BLaER1 (cell line): ENCODE measurements around the gene EEF1E1.

Source experiments
- H3K27ac ChIP-seq: shearing (Covaris generic); formaldehyde crosslinking; 2 replicates; pipeline ENCODE4 v1.8.1; 2022
- H3K27me3 ChIP-seq: shearing (Covaris generic); formaldehyde crosslinking; 2 replicates; pipeline ENCODE4 v1.8.1; 2022
- H3K36me3 ChIP-seq: shearing (Covaris generic); formaldehyde crosslinking; 2 replicates; pipeline ENCODE4 v1.8.1; 2022
- H3K4me1 ChIP-seq: shearing (Covaris generic); formaldehyde crosslinking; 2 replicates; pipeline ENCODE4 v1.8.1; 2022
- H3K4me2 ChIP-seq: shearing (Covaris generic); formaldehyde crosslinking; 2 replicates; pipeline ENCODE4 v1.8.1; 2022
- H3K4me3 ChIP-seq: shearing (Covaris generic); formaldehyde crosslinking; 2 replicates; pipeline ENCODE4 v1.8.1; 2022
- H3K9ac ChIP-seq: shearing (Covaris generic); formaldehyde crosslinking; 2 replicates; pipeline ENCODE4 v1.8.1; 2022
- H3K9me3 ChIP-seq: shearing (Covaris generic); formaldehyde crosslinking; 2 replicates; pipeline ENCODE4 v1.8.1; 2022
- H4K20me1 ChIP-seq: shearing (Covaris generic); formaldehyde crosslinking; 2 replicates; pipeline ENCODE4 v1.8.1; 2022
- Cebpa-rat ChIP-seq: shearing (Covaris generic); IDR thresholded peaks from 2 replicates; pipeline ENCODE4 v1.8.1; 2022

EEF1E1 gene

GRCh38 chr6:8102122-8102958, at the start of gene EEF1E1:
Gene EEF1E1 (minus strand): TSS chr6:8102548. CDS start chr6:8102521, 27 bp downstream.
- Histone ChIP-seq H4K20me1 (peaks cover 14% of the 10 kb centered on the region; the same call in 1 of the 2 replicates), H3K4me1 (peaks cover 15% of the 10 kb centered on the region), H3K9me3 (no peaks in the 10 kb centered on the region), H3K27me3 (no peaks in the 10 kb centered on the region), H3K27ac (peak within 1 kb of the TSS; percentile 87), H3K4me2 (peak within 1 kb of the TSS; percentile 91), H3K4me3 (peak within 1 kb of the TSS; percentile 94), H3K9ac (peak within 1 kb of the TSS; percentile 85), H3K36me3 (peaks cover 31% of the 10 kb centered on the region)
- TF ChIP-seq Cebpa-rat, result no peak

DNA sequence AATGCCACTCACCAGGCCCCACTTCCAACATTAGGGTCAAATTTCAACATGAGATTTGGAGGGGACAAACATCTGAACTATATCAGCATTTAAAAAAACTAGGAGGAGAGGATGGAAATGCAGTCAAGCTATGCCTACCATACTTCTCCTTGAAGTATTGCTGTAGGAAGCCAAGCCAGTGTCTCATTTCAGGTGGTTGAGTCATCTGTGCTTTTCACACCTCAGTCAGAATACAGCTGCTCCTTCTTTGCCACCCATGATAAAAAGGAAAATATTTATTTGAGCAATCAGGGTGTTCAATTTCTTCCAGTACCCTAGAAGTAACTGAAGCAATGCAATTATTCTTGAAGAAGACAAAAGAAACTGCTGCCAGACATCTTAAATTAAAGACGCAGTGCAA, 47.0 kb upstream of the EEF1E1 start:
- H3K4me3 ChIP-seq, result no peak overlapping the region
- H3K9ac ChIP-seq, result no peak overlapping the region
- no peak overlapping the region for H3K27ac ChIP-seq
- no peak overlapping the region for H3K4me2 ChIP-seq
- H3K4me1 ChIP-seq, result no peaks in the 10 kb centered on the region
- H3K36me3 ChIP-seq, result no peaks in the 10 kb centered on the region
- H3K9me3 ChIP-seq, result no peaks in the 10 kb centered on the region
- no peaks in the 10 kb centered on the region for H4K20me1 ChIP-seq
- H3K27me3 ChIP-seq, result no peaks in the 10 kb centered on the region
- TF ChIP-seq Cebpa-rat, result no peak

DNA sequence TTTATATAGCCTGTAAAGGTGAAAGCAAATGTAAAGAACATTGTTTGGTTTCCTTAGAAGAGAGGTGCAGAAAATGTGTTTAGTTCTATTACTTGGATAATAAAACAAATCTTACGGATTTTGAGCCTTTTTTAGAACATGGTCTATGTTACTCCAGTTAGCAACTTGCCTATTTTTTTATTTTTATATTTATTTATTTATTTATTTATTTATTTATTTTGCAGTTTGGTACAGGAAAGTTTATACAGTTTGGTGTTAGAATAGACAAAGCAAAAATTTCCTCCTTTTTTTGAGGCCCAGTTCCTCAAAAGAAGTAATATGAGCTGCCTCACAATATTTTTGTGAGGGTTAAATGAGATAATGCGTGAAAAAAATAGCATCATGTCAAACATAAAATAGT, 41.6 kb upstream of the EEF1E1 start:
- H3K36me3 ChIP-seq, result no peaks in the 10 kb centered on the region
- no peak overlapping the region for H3K4me2 ChIP-seq
- no peaks in the 10 kb centered on the region for H3K4me1 ChIP-seq
- H3K9me3 ChIP-seq, result no peaks in the 10 kb centered on the region
- H3K9ac ChIP-seq, result no peak overlapping the region
- TF ChIP-seq Cebpa-rat, result no peak
- H3K27me3 ChIP-seq, result no peaks in the 10 kb centered on the region
- no peak overlapping the region for H3K27ac ChIP-seq
- no peak overlapping the region for H3K4me3 ChIP-seq
- H4K20me1 ChIP-seq, result no peaks in the 10 kb centered on the region

DNA sequence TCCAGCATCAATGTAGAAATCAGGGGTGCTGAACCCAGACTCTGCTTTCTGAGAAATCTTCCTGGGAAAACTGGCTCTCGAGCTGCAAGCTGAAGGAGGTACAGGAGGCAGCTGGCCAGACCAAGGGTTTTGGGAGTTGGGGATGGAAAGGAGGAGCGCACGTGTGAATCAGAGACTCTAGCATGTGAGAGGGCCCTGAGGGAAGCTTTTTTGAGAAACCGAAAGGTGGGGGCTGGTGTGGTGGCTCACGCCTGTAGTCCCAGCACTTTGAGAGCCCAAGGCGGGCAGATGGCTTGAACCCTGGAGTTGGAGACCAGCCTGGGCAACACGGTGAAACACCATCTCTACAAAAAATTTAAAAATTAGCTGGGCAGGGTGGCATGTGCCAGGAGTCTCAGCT, 37.1 kb upstream of the EEF1E1 start:
- no peak overlapping the region for H3K4me3 ChIP-seq
- no peak overlapping the region for H3K9ac ChIP-seq
- no peak for TF ChIP-seq Cebpa-rat
- no peaks in the 10 kb centered on the region for H3K4me1 ChIP-seq
- H3K27me3 ChIP-seq, result no peaks in the 10 kb centered on the region
- H3K36me3 ChIP-seq, result no peaks in the 10 kb centered on the region
- H3K4me2 ChIP-seq, result no peak overlapping the region
- no peaks in the 10 kb centered on the region for H4K20me1 ChIP-seq
- no peak overlapping the region for H3K27ac ChIP-seq
- no peaks in the 10 kb centered on the region for H3K9me3 ChIP-seq

- no peaks in the 10 kb centered on the region for H3K27me3 ChIP-seq
- no peaks in the 10 kb centered on the region for H3K36me3 ChIP-seq
- H3K4me2 ChIP-seq, result no peak overlapping the region
- no peak overlapping the region for H3K4me3 ChIP-seq
- H3K9me3 ChIP-seq, result no peaks in the 10 kb centered on the region
- no peaks in the 10 kb centered on the region for H4K20me1 ChIP-seq
- no peak for TF ChIP-seq Cebpa-rat
- no peak overlapping the region for H3K27ac ChIP-seq
- H3K4me1 ChIP-seq, result no peaks in the 10 kb centered on the region
- no peak overlapping the region for H3K9ac ChIP-seq
Observed at GRCh38 chr6:8137529-8137939, 35.2 kb upstream of the EEF1E1 start.

DNA sequence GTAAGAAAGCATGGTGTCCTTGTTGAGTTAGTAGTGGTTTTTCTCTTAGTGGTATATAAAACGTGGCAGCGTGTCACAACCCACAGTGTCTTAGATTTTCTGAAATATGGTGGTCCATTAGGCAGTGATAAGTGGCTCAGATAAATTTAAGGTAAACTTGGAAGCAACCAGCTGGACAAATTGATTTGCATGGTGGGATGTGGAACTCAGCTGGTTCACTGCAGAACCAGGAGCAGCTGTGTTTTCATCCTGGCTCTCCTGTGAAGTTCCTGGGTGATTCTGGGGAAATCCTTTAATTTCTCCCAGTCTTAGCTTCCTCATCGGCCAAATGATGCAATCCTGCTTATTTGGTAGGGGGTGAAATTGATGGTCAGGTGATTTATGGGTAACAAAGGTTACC, 32.9 kb upstream of the EEF1E1 start:
- Histone ChIP-seq H3K9ac (no peak overlapping the region), H3K27ac (no peak overlapping the region), H3K4me2 (no peak overlapping the region), H3K27me3 (no peaks in the 10 kb centered on the region), H4K20me1 (no peaks in the 10 kb centered on the region), H3K4me3 (no peak overlapping the region), H3K4me1 (no peaks in the 10 kb centered on the region), H3K36me3 (no peaks in the 10 kb centered on the region), H3K9me3 (no peaks in the 10 kb centered on the region)
- TF ChIP-seq Cebpa-rat, result no peak

- Histone ChIP-seq H3K9me3 (no peaks in the 10 kb centered on the region), H3K27me3 (no peaks in the 10 kb centered on the region), H3K9ac (no peak overlapping the region), H4K20me1 (no peaks in the 10 kb centered on the region), H3K27ac (no peak overlapping the region), H3K36me3 (no peaks in the 10 kb centered on the region), H3K4me2 (no peak overlapping the region), H3K4me1 (no peaks in the 10 kb centered on the region), H3K4me3 (no peak overlapping the region)
- TF ChIP-seq Cebpa-rat, result no peak
Observed at GRCh38 chr6:8132130-8132529, 29.8 kb upstream of the EEF1E1 start.

DNA sequence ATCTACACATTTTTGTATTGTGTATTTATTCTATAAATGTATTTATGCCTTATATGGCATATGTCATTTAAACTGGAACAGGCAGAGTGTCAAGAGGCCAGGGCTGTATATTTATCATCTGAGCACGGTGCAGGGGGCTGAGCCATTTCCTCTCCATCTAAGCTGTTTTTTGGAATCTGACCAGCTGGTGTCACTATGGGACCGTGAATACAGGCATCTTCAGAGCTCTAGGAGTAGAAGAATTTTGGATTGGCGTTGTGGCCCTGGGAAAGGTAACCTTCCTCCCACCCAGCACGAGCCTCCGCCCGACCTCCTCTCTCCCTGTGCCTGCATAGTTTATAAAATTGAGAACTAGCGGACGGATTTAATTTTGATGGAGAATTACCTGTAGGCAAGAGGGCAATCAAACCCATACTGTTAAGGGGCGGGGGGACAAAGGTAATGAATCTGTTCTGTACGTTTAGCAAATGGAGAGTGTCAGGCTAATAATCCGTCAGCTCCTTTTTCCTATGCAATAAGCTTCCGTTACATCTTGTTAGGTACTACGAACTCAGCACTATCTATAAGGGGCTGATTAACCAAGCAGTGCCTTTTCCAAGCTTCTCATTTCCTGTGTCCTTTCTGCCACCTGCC, 29.0 kb upstream of the EEF1E1 start:
- H3K4me2 ChIP-seq, result no peak overlapping the region
- H4K20me1 ChIP-seq, result no peaks in the 10 kb centered on the region
- no peaks in the 10 kb centered on the region for H3K4me1 ChIP-seq
- TF ChIP-seq Cebpa-rat, result no peak
- no peak overlapping the region for H3K9ac ChIP-seq
- no peaks in the 10 kb centered on the region for H3K27me3 ChIP-seq
- H3K9me3 ChIP-seq, result no peaks in the 10 kb centered on the region
- H3K27ac ChIP-seq, result no peak overlapping the region
- no peaks in the 10 kb centered on the region for H3K36me3 ChIP-seq
- H3K4me3 ChIP-seq, result no peak overlapping the region

- Histone ChIP-seq H3K9ac (no peak overlapping the region), H3K4me1 (no peaks in the 10 kb centered on the region), H3K27ac (no peak overlapping the region), H3K4me2 (no peak overlapping the region), H3K4me3 (no peak overlapping the region), H3K36me3 (no peaks in the 10 kb centered on the region), H4K20me1 (no peaks in the 10 kb centered on the region), H3K27me3 (no peaks in the 10 kb centered on the region), H3K9me3 (no peaks in the 10 kb centered on the region)
- no peak for TF ChIP-seq Cebpa-rat
Observed at GRCh38 chr6:8130399-8130798, 28.1 kb upstream of the EEF1E1 start.

- Histone ChIP-seq H3K27me3 (no peaks in the 10 kb centered on the region), H3K4me3 (no peak overlapping the region), H3K9ac (no peak overlapping the region), H3K4me2 (no peak overlapping the region), H3K9me3 (no peaks in the 10 kb centered on the region), H4K20me1 (no peaks in the 10 kb centered on the region), H3K36me3 (no peaks in the 10 kb centered on the region), H3K4me1 (no peaks in the 10 kb centered on the region), H3K27ac (no peak overlapping the region)
- no peak for TF ChIP-seq Cebpa-rat
Observed at GRCh38 chr6:8123236-8123635, 20.9 kb upstream of the EEF1E1 start.
